Neural cell (in vitro differentiated cells): ENCODE data around the gene B9D1. TPM values are rescaled to one million over a fixed set of nuclear protein-coding genes. Genes with fewer than 3 reads are reported as not detected.

Experiments used
- H2AFZ ChIP-seq: fragments of 200-600, 300-800 bp; sonication (generic), shearing (Covaris generic); 2 replicates; pipeline ENCODE4 v1.6.0; 2014; ENCODE audit warnings: low read depth, mild to moderate bottlenecking, antibody characterized with exemption, low read length, moderate library complexity
- H3F3A ChIP-seq: fragments of 200-600 bp; shearing (Covaris generic); 2 replicates; pipeline ENCODE4 v1.6.1; 2016; ENCODE audit warnings: mild to moderate bottlenecking, moderate library complexity, mixed read lengths, antibody characterized with exemption, low read length; ENCODE audit not compliant: insufficient read depth, poor library complexity, severe bottlenecking
- H3K27ac ChIP-seq: fragments of 200-600, 300-800 bp; sonication (generic), shearing (Covaris generic); 2 replicates; pipeline ENCODE4 v1.5.1; 2014; ENCODE audit warnings: mild to moderate bottlenecking, low read length, moderate library complexity
- H3K27me3 ChIP-seq: fragments of 300-800, 200-600 bp; sonication (generic), shearing (Covaris generic); 2 replicates; pipeline ENCODE4 v1.6.0; 2014; ENCODE audit warnings: mild to moderate bottlenecking, low read depth, low read length, moderate library complexity; ENCODE audit not compliant: insufficient read depth
- H3K36me3 ChIP-seq: fragments of 300-800, 200-600 bp; sonication (generic), shearing (Covaris generic); 2 replicates; pipeline ENCODE4 v1.5.1; 2014; ENCODE audit warnings: mild to moderate bottlenecking, antibody characterized with exemption, low read length, moderate library complexity; ENCODE audit not compliant: insufficient read depth
- H3K4me2 ChIP-seq: fragments of 300-800, 200-600 bp; sonication (generic), shearing (Covaris generic); 2 replicates; pipeline ENCODE4 v1.6.0; 2014; ENCODE audit warnings: mild to moderate bottlenecking, low read length
- H3K4me3 ChIP-seq: fragments of 300-800, 200-600 bp; sonication (generic), shearing (Covaris generic); 2 replicates; pipeline ENCODE4 v1.5.1; 2014; ENCODE audit warnings: mild to moderate bottlenecking, low read length, moderate library complexity
- H3K79me2 ChIP-seq: fragments of 200-600 bp; shearing (Covaris generic); replicated peaks from 2 replicates; pipeline ENCODE4 v1.6.0; 2014; ENCODE audit warnings: mild to moderate bottlenecking, low read length, moderate library complexity; ENCODE audit not compliant: insufficient read depth
- H3K9ac ChIP-seq: fragments of 300-800, 200-600 bp; sonication (generic), shearing (Covaris generic); 2 replicates; pipeline ENCODE4 v1.6.1; 2016; ENCODE audit warnings: mild to moderate bottlenecking, low read length, mixed read lengths
- H3K9me2 ChIP-seq: fragments of 200-600 bp; shearing (Covaris generic); 2 replicates; pipeline ENCODE4 v1.6.1; 2016; ENCODE audit warnings: mild to moderate bottlenecking, low read length, mixed read lengths; ENCODE audit not compliant: insufficient read depth
- H3K9me3 ChIP-seq: fragments of 200-600, 300-800 bp; sonication (generic), shearing (Covaris generic); 2 replicates; pipeline ENCODE4 v1.6.1; 2016; ENCODE audit warnings: mild to moderate bottlenecking, mixed run types, low read length, moderate library complexity, mixed read lengths
- H4K20me1 ChIP-seq: fragments of 200-600 bp; shearing (Covaris generic); 2 replicates; pipeline ENCODE4 v1.6.1; 2016; ENCODE audit warnings: mild to moderate bottlenecking, mixed run types; ENCODE audit not compliant: insufficient read depth
- EP300 ChIP-seq: fragments of 450-650 bp; conservative IDR thresholded peaks from 2 replicates; pipeline ENCODE4 v1.6.1; 2014; ENCODE audit warnings: antibody characterized with exemption, mild to moderate bottlenecking, moderate library complexity; ENCODE audit not compliant: poor library complexity, severe bottlenecking
- EZH2 ChIP-seq: fragments of 200-600, 300-800 bp; shearing (Covaris generic), sonication (generic); IDR thresholded peaks from 2 replicates; pipeline ENCODE4 v1.6.1; 2014; ENCODE audit warnings: antibody characterized with exemption, low read length, borderline replicate concordance, mild to moderate bottlenecking; ENCODE audit not compliant: insufficient read depth, poor library complexity, severe bottlenecking
- MXI1 ChIP-seq: fragments of 450-650 bp; conservative IDR thresholded peaks from 2 replicates; pipeline ENCODE4 v1.6.1; 2014; ENCODE audit warnings: antibody characterized with exemption, mild to moderate bottlenecking; ENCODE audit not compliant: poor library complexity, severe bottlenecking
- POLR2AphosphoS5 ChIP-seq: IDR thresholded peaks from 2 replicates; pipeline ENCODE4 v1.6.1; 2012
- RAD21 ChIP-seq: fragments of 450-650 bp; conservative IDR thresholded peaks from 2 replicates; pipeline ENCODE4 v1.6.1; 2014; ENCODE audit warnings: antibody characterized with exemption, mild to moderate bottlenecking, moderate library complexity
- SMC3 ChIP-seq: fragments of 450-650 bp; conservative IDR thresholded peaks from 2 replicates; pipeline ENCODE4 v1.6.1; 2014; ENCODE audit warnings: antibody characterized with exemption, mild to moderate bottlenecking, moderate library complexity; ENCODE audit not compliant: poor library complexity
- TAF1 ChIP-seq: IDR thresholded peaks from 2 replicates; pipeline ENCODE4 v1.6.1; 2012; ENCODE audit warnings: low read depth
- polyA plus RNA-seq: library from polyadenylated mRNA; depleted of rRNA; stranded (reverse); fragments of >200 nt; gene quantifications from 2 replicates; pipeline ENCODE4 v1.2.3, GENCODE V29; 2014
- TF ChIP-seq, protein P1 (sequence below): fragments of 450-650 bp; IDR thresholded peaks from 2 replicates; pipeline ENCODE4 v1.5.1; 2014; ENCODE audit warnings: antibody characterized with exemption, mild to moderate bottlenecking, moderate library complexity; ENCODE audit not compliant: poor library complexity, severe bottlenecking
- TF ChIP-seq, protein P2 (sequence below): IDR thresholded peaks from 2 replicates; pipeline ENCODE4 v1.6.1; 2012; ENCODE audit warnings: borderline replicate concordance

B9D1 gene
- polyA plus RNA-seq, 1 donor from 2014 or later: 32.0 TPM

DNA sequence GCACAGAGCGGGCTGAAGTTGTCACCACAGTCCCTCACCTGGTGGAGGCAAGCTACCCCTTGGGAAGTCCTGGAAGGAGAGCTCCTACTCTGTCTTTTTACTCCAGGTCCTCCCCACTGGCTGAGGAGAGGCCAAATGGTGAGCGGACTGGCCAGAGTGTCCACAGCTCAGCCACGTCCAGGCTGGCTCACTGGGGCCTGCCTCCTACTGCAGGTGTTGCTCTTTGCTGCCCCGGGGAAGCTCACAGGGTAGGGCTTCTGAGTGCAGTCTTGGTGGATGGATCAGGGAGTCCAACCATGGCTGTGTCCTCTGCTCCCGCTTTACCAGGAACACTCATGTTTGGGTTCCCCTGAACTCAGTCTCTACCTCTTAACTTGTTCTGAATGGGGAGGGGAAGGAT is 2.7 kb downstream of the B9D1 start:
- Histone ChIP-seq H3K27me3 (no peaks in the 10 kb centered on the region), H3K4me3 (no peak overlapping the region), H3K9me3 (no peaks in the 10 kb centered on the region), H3K9ac (no peak overlapping the region), H3K36me3 (peaks cover 13% of the 10 kb centered on the region), H3K9me2 (no peaks in the 10 kb centered on the region), H3K27ac (no peak overlapping the region), H3K79me2 (peaks cover 7% of the 10 kb centered on the region), H2AFZ (no peak overlapping the region), H3F3A (no peaks in the 10 kb centered on the region), H4K20me1 (no peaks in the 10 kb centered on the region), H3K4me2 (no peak overlapping the region)
- TF ChIP-seq, protein P1, sequence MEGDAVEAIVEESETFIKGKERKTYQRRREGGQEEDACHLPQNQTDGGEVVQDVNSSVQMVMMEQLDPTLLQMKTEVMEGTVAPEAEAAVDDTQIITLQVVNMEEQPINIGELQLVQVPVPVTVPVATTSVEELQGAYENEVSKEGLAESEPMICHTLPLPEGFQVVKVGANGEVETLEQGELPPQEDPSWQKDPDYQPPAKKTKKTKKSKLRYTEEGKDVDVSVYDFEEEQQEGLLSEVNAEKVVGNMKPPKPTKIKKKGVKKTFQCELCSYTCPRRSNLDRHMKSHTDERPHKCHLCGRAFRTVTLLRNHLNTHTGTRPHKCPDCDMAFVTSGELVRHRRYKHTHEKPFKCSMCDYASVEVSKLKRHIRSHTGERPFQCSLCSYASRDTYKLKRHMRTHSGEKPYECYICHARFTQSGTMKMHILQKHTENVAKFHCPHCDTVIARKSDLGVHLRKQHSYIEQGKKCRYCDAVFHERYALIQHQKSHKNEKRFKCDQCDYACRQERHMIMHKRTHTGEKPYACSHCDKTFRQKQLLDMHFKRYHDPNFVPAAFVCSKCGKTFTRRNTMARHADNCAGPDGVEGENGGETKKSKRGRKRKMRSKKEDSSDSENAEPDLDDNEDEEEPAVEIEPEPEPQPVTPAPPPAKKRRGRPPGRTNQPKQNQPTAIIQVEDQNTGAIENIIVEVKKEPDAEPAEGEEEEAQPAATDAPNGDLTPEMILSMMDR: no peak

DNA sequence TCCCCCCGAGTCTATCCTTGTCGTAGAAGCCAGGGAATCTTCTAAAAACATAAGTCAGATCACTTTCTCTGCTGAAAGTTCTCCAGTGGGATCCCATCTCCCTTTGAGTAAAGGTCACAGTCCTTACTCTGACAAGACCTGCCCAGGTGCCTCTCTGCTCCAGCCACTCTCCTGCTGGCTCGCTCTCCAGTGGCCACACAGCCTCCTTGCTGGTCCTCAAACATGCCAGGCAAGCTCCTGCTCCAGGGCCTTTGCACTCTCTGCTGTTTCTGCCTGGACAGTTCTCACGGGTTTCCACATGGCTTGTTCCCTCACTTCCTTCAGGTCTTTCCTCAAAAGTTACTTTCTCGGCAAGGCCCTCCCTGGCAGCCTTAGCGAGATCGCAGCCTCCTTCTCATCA is 3.4 kb downstream of the B9D1 start:
- H3K4me3 ChIP-seq: no peak overlapping the region
- H3K9me2 ChIP-seq: no peaks in the 10 kb centered on the region
- TF ChIP-seq RAD21 (no peak), POLR2AphosphoS5 (no peak), EZH2 (no peak), TAF1 (no peak), MXI1 (no peak), SMC3 (no peak), EP300 (no peak)
- TF ChIP-seq, protein P1: no peak
- TF ChIP-seq, protein P2, sequence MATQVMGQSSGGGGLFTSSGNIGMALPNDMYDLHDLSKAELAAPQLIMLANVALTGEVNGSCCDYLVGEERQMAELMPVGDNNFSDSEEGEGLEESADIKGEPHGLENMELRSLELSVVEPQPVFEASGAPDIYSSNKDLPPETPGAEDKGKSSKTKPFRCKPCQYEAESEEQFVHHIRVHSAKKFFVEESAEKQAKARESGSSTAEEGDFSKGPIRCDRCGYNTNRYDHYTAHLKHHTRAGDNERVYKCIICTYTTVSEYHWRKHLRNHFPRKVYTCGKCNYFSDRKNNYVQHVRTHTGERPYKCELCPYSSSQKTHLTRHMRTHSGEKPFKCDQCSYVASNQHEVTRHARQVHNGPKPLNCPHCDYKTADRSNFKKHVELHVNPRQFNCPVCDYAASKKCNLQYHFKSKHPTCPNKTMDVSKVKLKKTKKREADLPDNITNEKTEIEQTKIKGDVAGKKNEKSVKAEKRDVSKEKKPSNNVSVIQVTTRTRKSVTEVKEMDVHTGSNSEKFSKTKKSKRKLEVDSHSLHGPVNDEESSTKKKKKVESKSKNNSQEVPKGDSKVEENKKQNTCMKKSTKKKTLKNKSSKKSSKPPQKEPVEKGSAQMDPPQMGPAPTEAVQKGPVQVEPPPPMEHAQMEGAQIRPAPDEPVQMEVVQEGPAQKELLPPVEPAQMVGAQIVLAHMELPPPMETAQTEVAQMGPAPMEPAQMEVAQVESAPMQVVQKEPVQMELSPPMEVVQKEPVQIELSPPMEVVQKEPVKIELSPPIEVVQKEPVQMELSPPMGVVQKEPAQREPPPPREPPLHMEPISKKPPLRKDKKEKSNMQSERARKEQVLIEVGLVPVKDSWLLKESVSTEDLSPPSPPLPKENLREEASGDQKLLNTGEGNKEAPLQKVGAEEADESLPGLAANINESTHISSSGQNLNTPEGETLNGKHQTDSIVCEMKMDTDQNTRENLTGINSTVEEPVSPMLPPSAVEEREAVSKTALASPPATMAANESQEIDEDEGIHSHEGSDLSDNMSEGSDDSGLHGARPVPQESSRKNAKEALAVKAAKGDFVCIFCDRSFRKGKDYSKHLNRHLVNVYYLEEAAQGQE: no peak
- no peaks in the 10 kb centered on the region for H3F3A ChIP-seq
- H3K9ac ChIP-seq: no peak overlapping the region
- H3K36me3 ChIP-seq: peaks cover 13% of the 10 kb centered on the region
- peaks cover 7% of the 10 kb centered on the region for H3K79me2 ChIP-seq
- no peak overlapping the region for H3K27ac ChIP-seq
- H3K4me2 ChIP-seq: no peak overlapping the region
- H3K9me3 ChIP-seq: no peaks in the 10 kb centered on the region
- no peak overlapping the region for H2AFZ ChIP-seq
- no peaks in the 10 kb centered on the region for H3K27me3 ChIP-seq
- H4K20me1 ChIP-seq: no peaks in the 10 kb centered on the region
